PFSK-1 (cell line): Measurements from ENCODE around the gene MED20.

Experiments used
- FOXP2 ChIP-seq: optimal IDR thresholded peaks from 2 replicates; pipeline ENCODE3; 2011; ENCODE audit warnings: borderline replicate concordance, control low read depth, inconsistent platforms; ENCODE audit not compliant: insufficient read depth; ENCODE audit errors: extremely low read length, extremely low read depth
- POLR2AphosphoS5 ChIP-seq: IDR thresholded peaks from 2 replicates; pipeline ENCODE4 v1.6.1; 2012; ENCODE audit warnings: low read depth, mild to moderate bottlenecking, control low read depth, low read length, moderate library complexity
- SIN3A ChIP-seq: IDR thresholded peaks from 2 replicates; pipeline ENCODE4 v1.6.1; 2012; ENCODE audit warnings: mild to moderate bottlenecking, low read length, moderate library complexity, borderline replicate concordance; ENCODE audit not compliant: insufficient read depth
- TAF1 ChIP-seq: IDR thresholded peaks from 2 replicates; pipeline ENCODE4 v1.6.1; 2012; ENCODE audit warnings: low read length, control low read depth, borderline replicate concordance; ENCODE audit not compliant: insufficient read depth
- TF ChIP-seq, protein P1 (sequence below), 2 experiments: IDR thresholded peaks; 2 replicates each; pipeline versions ENCODE4 v1.6.1 to v1.8.0; 2011 to 2012; ENCODE audit warnings: low read depth in 2 of 2, low read length in 2 of 2, control low read depth in 1 of 2, inconsistent platforms in 1 of 2, mild to moderate bottlenecking in 1 of 2, moderate library complexity in 1 of 2; ENCODE audit not compliant: insufficient read depth in 1 of 2

The MED20 gene

DNA sequence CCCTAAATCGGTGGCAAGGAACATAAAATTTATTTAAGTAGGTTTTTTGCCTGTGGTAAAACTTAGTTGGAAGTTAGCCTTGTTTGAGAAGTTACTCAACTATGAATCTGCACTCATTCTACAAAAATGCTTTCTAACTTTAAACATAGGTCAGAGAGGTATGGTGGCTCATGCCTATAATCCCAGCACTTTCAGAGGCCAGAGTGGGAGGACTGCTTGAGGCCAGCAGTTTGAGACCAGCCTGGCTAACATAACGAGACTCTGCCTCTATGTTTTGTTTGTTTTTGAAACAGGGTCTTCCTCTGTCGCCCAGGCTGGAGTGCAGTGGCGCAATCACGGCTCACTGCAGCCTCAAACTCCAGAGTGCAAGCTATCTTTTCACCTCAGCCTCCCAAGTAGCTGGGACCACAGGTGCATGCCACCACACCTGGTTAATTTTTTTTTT lies 42.0 kb downstream of the MED20 start:
- TF ChIP-seq POLR2AphosphoS5, result no peak
- TF ChIP-seq TAF1, result no peak
- no peak for TF ChIP-seq FOXP2
- TF ChIP-seq, protein P1, sequence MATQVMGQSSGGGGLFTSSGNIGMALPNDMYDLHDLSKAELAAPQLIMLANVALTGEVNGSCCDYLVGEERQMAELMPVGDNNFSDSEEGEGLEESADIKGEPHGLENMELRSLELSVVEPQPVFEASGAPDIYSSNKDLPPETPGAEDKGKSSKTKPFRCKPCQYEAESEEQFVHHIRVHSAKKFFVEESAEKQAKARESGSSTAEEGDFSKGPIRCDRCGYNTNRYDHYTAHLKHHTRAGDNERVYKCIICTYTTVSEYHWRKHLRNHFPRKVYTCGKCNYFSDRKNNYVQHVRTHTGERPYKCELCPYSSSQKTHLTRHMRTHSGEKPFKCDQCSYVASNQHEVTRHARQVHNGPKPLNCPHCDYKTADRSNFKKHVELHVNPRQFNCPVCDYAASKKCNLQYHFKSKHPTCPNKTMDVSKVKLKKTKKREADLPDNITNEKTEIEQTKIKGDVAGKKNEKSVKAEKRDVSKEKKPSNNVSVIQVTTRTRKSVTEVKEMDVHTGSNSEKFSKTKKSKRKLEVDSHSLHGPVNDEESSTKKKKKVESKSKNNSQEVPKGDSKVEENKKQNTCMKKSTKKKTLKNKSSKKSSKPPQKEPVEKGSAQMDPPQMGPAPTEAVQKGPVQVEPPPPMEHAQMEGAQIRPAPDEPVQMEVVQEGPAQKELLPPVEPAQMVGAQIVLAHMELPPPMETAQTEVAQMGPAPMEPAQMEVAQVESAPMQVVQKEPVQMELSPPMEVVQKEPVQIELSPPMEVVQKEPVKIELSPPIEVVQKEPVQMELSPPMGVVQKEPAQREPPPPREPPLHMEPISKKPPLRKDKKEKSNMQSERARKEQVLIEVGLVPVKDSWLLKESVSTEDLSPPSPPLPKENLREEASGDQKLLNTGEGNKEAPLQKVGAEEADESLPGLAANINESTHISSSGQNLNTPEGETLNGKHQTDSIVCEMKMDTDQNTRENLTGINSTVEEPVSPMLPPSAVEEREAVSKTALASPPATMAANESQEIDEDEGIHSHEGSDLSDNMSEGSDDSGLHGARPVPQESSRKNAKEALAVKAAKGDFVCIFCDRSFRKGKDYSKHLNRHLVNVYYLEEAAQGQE (IDR thresholded peaks at IDR 0.05; ENCODE audit: insufficient read depth in 1 of 2, low read depth in 2 of 2, low read length in 2 of 2), result no peak
- no peak for TF ChIP-seq SIN3A

DNA sequence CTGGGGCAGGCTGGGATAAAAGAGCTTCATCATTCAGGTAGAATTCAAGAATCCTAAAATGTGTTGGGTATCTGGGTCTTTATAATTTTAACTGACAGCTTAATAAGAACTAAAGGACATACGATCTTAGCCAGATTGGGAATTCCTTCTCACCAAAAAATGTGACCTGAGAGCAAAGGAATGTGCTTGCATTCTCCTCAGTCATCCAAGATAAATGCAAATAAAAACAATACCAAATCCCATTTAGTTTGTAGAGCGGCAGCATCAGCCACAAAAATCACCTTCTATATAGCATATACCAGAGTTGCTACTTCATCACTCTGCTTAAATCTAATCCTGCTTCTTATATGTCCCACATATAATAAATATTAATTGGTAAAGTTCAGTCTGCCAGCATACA lies 42.7 kb downstream of the MED20 start:
- TF ChIP-seq SIN3A, result no peak
- TF ChIP-seq, protein P1 (IDR thresholded peaks at IDR 0.05; ENCODE audit: insufficient read depth in 1 of 2, low read depth in 2 of 2, low read length in 2 of 2), result no peak
- no peak for TF ChIP-seq TAF1
- no peak for TF ChIP-seq POLR2AphosphoS5
- TF ChIP-seq FOXP2, result no peak

- TF ChIP-seq FOXP2, result no peak
- TF ChIP-seq, protein P1 (IDR thresholded peaks at IDR 0.05; ENCODE audit: insufficient read depth in 1 of 2, low read depth in 2 of 2, low read length in 2 of 2), result no peak
- TF ChIP-seq SIN3A, result no peak
- no peak for TF ChIP-seq TAF1
- no peak for TF ChIP-seq POLR2AphosphoS5
These were observed 43.8 kb downstream of the MED20 start for GRCh38 chr6:41877051-41877680.

- TF ChIP-seq TAF1, result no peak
- TF ChIP-seq, protein P1 (IDR thresholded peaks at IDR 0.05; ENCODE audit: insufficient read depth in 1 of 2, low read depth in 2 of 2, low read length in 2 of 2), result no peak
- TF ChIP-seq FOXP2, result no peak
- no peak for TF ChIP-seq POLR2AphosphoS5
- no peak for TF ChIP-seq SIN3A
These were observed 46.2 kb downstream of the MED20 start for GRCh38 chr6:41874741-41875140.
